K562 (cell line): ENCODE measurements around the gene ZNF292.

Experiments
- ATF3 ChIP-seq, 2 experiments: fragments of 450-650 bp in 1 of 2; sonication (generic) in 1 of 2; formaldehyde crosslinking in 1 of 2; IDR thresholded peaks in 1 of 2; conservative IDR thresholded peaks in 1 of 2; 2 replicates each; pipeline versions ENCODE4 v1.6.1 to v1.8.1; 2016 to 2023; ENCODE audit warnings: mild to moderate bottlenecking in 2 of 2, moderate library complexity in 2 of 2, inconsistent platforms in 1 of 2, missing genetic modification reagents in 1 of 2
- CBX2 ChIP-seq: fragments of 200-600 bp; sonication (generic); IDR thresholded peaks from one replicate; pipeline ENCODE4 v1.6.1; 2012; ENCODE audit warnings: mild to moderate bottlenecking, low read length, inconsistent platforms; ENCODE audit not compliant: insufficient read depth, poor library complexity, severe bottlenecking
- CHD2 ChIP-seq: IDR thresholded peaks from 2 replicates; pipeline ENCODE4 v1.6.1; 2011; ENCODE audit warnings: low read depth, low read length
- HDAC6 ChIP-seq: IDR thresholded peaks from 2 replicates; pipeline ENCODE4 v1.6.1; 2012; ENCODE audit warnings: low read depth, mild to moderate bottlenecking, control low read depth, inconsistent platforms, low read length, moderate library complexity
- JUN ChIP-seq, 2 experiments: sonication (generic) in 1 of 2; formaldehyde crosslinking in 1 of 2; IDR thresholded peaks; 2 replicates each; pipeline versions ENCODE4 v1.6.1 to v1.8.0; 2012 to 2022; ENCODE audit warnings: borderline replicate concordance in 2 of 2, mild to moderate bottlenecking in 2 of 2, improper control_type of control experiment in 1 of 2, low read depth in 1 of 2, low read length in 1 of 2, missing genetic modification reagents in 1 of 2
- KDM1A ChIP-seq, 2 experiments: fragments of 450-650 bp; IDR thresholded peaks; 2 replicates each; pipeline ENCODE4 v1.6.1; 2016; ENCODE audit warnings: mild to moderate bottlenecking in 2 of 2
- KDM4B ChIP-seq, 2 experiments: fragments of 450-650 bp in 1 of 2; sonication (generic) in 1 of 2; IDR thresholded peaks; 2 replicates each; pipeline ENCODE4 v1.6.1; 2016 to 2017; ENCODE audit warnings: borderline replicate concordance in 2 of 2, antibody characterized with exemption in 1 of 2, low read depth in 1 of 2, mild to moderate bottlenecking in 1 of 2
- PRPF4 ChIP-seq: fragments of 200-400 bp; formaldehyde crosslinking; IDR thresholded peaks from one replicate; pipeline ENCODE4 v1.6.1; 2017; ENCODE audit warnings: low read length, low read depth, mild to moderate bottlenecking; ENCODE audit not compliant: insufficient read depth, poor library complexity, severe bottlenecking
- SP2 ChIP-seq: IDR thresholded peaks from 2 replicates; pipeline ENCODE4 v1.6.1; 2011; ENCODE audit warnings: mild to moderate bottlenecking, low read depth, low read length, moderate library complexity; ENCODE audit not compliant: poor library complexity, severe bottlenecking; ENCODE audit errors: extremely low read depth
- TAF1 ChIP-seq: IDR thresholded peaks from 2 replicates; pipeline ENCODE4 v1.6.1; 2011; ENCODE audit warnings: mild to moderate bottlenecking, low read length, moderate library complexity; ENCODE audit not compliant: insufficient read depth, control insufficient read depth, severe bottlenecking; ENCODE audit errors: extremely low read depth
- TAF9B ChIP-seq: fragments of 450-650 bp; IDR thresholded peaks from 2 replicates; pipeline ENCODE4 v1.6.1; 2018; ENCODE audit warnings: mild to moderate bottlenecking; ENCODE audit not compliant: partially characterized antibody
- ZNF239 ChIP-seq: fragments of 250-450 bp; sonication (Bioruptor Pico); IDR thresholded peaks from 2 replicates; pipeline ENCODE4 v1.4.0; 2020; ENCODE audit warnings: mild to moderate bottlenecking
- ZNF77 ChIP-seq: fragments of 250-450 bp; sonication (Bioruptor Pico); IDR thresholded peaks from 2 replicates; pipeline ENCODE4 v1.5.0; 2020

DNA sequence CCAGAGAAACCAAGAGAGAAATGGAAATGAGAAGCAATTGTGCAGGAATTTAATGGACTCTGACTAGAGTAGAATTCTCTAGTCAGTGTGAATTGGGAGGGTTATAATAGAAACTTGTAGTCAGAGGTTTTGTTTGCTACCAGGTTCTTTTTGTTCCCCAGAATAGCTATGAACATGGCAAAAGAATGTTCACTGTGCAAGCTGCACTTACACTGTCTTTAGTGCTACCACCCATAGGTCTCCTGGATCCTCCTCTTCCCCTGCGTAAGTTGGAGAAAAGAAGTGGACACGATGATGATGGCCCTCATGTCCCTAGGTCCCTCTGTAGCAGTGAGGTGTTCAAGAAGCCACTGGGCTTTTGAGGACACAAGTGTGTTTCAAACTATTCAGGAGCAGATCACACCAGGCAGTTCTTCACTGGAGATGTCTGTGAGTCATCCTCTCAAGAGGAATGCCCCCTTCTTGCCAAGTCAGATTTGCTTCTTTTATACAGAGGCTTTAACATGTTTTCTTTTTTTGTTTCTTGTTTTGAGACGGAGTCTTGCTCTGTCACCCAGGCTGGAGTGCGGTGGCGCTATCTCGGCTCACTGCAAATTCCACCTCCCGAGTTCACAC, 119.4 kb downstream of the ZNF292 start:
- no peak for TF ChIP-seq SP2
- TF ChIP-seq CBX2 = no peak
- no peak for TF ChIP-seq TAF1
- no peak for TF ChIP-seq ATF3 (IDR thresholded peaks at IDR 0.05)
- TF ChIP-seq ATF3 (CRISPR knock-in tag; conservative IDR thresholded peaks at IDR 0.05) = no peak
- no peak for TF ChIP-seq CHD2
- no peak for TF ChIP-seq JUN (IDR thresholded peaks at IDR 0.05; ENCODE audit: borderline replicate concordance, low read depth, low read length)
- no peak for TF ChIP-seq JUN (CRISPR knock-in tag; IDR thresholded peaks at IDR 0.05; ENCODE audit: borderline replicate concordance)
- no peak for TF ChIP-seq KDM1A (IDR thresholded peaks at IDR 0.05)
- no peak for TF ChIP-seq ZNF77
- TF ChIP-seq TAF9B = no peak
- TF ChIP-seq HDAC6 = no peak
- TF ChIP-seq PRPF4 = no peak
- TF ChIP-seq KDM4B (IDR thresholded peaks at IDR 0.05; ENCODE audit: borderline replicate concordance in 2 of 2, low read depth in 1 of 2) = no peak
- no peak for TF ChIP-seq ZNF239 (CRISPR knock-in tag)
